ENCODE results near the gene KRTAP4-8. TPM values are rescaled to one million over a fixed set of nuclear protein-coding genes. Genes with fewer than 3 reads are reported as not detected.
"Not testable (repeated sequence)": the region's sequence is repeated elsewhere in the genome, so short reads cannot be mapped to it uniquely, and the experiment has no call there.

KRTAP4-8 gene
- total RNA-seq, 4 donors from 2014 or later, result not detected

DNA sequence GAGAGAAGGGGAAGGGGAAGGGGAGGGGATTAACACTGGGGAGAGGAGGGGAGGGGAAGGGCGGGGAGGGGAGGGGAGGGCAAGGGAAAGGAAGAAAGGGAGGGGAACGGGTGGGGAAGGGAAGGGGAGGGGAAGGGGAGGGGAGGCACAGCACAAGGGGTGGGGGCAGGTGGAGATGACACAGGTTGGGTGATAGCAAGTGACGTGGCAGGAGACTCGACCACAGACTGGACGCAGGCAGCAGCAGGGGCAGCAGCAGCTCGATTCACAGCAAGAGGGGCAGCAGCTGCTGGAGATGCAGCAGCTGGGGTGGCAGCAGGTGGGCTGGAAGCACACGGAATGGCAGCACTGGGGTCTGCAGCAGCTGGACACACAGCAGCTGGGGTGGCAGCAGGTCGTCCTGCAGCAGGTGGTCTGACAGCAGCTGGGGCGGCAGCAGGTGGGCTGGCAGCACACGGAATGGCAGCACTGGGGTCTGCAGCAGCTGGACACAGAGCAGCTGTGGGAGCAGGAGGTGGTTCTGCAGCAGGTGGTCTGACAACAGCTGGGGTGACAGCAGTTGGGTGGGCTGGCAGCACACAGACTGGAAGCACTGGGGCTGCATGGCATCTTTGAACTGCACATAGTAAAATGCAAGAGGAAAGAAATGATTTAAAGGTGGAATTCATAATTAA, 3.8 kb upstream of the KRTAP4-8 start, which contains the start of gene KRTAP4-16:
Gene KRTAP4-16 (minus strand): TSS at position 624 of the 674 bp plus-strand sequence. CDS start 0 bp downstream, at position 624.
- Histone ChIP-seq H3K27ac (no peak within 1 kb of the TSS), H3K36me3 (no peaks in the 10 kb centered on the region), H3K9me3 (no peaks in the 10 kb centered on the region), H3K4me3 (no peak within 1 kb of the TSS), H3K4me1 (no peaks in the 10 kb centered on the region), H3K27me3 (peaks cover 0 to 15% (median 0%) of the 10 kb centered on the region in 4 donors)
- TF ChIP-seq, protein P1, sequence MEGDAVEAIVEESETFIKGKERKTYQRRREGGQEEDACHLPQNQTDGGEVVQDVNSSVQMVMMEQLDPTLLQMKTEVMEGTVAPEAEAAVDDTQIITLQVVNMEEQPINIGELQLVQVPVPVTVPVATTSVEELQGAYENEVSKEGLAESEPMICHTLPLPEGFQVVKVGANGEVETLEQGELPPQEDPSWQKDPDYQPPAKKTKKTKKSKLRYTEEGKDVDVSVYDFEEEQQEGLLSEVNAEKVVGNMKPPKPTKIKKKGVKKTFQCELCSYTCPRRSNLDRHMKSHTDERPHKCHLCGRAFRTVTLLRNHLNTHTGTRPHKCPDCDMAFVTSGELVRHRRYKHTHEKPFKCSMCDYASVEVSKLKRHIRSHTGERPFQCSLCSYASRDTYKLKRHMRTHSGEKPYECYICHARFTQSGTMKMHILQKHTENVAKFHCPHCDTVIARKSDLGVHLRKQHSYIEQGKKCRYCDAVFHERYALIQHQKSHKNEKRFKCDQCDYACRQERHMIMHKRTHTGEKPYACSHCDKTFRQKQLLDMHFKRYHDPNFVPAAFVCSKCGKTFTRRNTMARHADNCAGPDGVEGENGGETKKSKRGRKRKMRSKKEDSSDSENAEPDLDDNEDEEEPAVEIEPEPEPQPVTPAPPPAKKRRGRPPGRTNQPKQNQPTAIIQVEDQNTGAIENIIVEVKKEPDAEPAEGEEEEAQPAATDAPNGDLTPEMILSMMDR (IDR thresholded peaks at IDR 0.05), result no peak
- no peak for TF ChIP-seq POLR2A (IDR thresholded peaks at IDR 0.05)
- DNase-seq, result no peak
- 49 to 76% methylated on average over 8 to 9 of the region's 10 CpGs for WGBS, 2 donors
- intact Hi-C loops (cut with DNase I), result no loop called here

DNA sequence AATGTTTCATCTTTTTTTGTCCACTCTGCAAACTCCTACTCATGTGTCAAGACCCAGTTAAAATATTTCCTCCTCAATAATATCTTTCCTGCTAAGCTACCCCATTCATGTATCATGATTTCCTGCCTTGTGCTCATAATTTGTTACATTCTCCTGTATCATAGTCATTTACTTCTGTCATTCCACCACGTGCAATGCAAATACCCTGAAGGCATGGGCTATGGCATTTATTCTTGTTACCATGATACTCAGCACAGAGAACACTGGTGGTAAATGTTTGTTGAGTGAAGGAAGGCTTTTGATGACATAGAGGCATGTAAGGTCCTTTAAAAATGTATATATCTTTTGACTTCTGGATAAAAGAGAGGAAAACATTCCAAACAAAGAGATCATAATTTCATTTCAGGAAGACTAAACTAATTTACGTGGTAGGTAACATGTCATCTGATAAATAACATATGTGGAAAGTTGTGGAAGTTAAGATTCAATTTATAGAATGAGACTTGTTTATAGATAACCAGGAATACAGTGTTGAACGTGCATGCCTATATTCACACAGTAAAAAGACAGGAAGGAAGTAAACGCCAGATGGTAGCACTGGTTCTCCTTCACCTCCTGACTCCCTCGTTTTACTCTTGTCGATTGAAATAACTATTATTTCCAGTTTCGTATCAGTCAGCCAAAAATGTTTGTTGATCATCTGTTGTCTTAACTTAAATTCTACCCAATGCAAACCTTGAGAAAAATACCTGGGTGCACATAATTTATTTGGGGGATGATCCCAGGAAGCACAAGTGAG, 1.9 kb upstream of the KRTAP4-8 start:
- H3K4me3 ChIP-seq; H3K9me3 ChIP-seq; H3K36me3 ChIP-seq; H3K27me3 ChIP-seq; intact Hi-C loops (cut with DNase I); H3K27ac ChIP-seq; H3K4me1 ChIP-seq; DNase-seq: not testable (repeated sequence)
- 45 to 58% methylated on average over 7 of the region's 7 CpGs for WGBS, 2 donors

DNA sequence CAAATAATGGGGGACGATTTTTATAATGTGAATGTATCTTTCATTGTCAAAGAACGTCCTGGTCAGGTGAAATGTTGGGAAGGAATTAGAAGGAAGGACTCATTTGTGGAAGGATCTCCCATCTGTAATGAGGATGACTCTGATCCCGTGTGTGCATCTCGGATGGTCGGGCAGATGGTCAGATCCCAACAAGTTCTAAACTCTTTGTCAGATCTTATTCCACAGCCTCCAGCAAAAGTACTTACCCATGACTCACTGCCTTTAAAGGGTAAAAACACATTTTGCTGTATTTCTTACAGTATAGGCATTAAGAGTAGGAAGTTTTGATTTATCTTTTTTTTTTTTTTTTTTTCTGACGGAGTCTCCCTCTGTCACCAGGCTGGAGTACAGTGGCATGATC, 539 bp upstream of the KRTAP4-8 start:
- no peaks in the 10 kb centered on the region for H3K36me3 ChIP-seq
- peaks cover 0 to 5% (median 0%) of the 10 kb centered on the region in 4 donors for H3K27me3 ChIP-seq
- H3K9me3 ChIP-seq, result no peaks in the 10 kb centered on the region
- TF ChIP-seq POLR2A (IDR thresholded peaks at IDR 0.05), result no peak
- TF ChIP-seq, protein P1 (IDR thresholded peaks at IDR 0.05), result no peak
- H3K27ac ChIP-seq, result no peak overlapping the region
- no peak overlapping the region for H3K4me3 ChIP-seq
- no peak for DNase-seq
- WGBS, 2 donors, result 41 to 45% methylated on average over 6 of the region's 6 CpGs
- intact Hi-C loops (cut with DNase I), result no loop called here
- H3K4me1 ChIP-seq, result no peaks in the 10 kb centered on the region

DNA sequence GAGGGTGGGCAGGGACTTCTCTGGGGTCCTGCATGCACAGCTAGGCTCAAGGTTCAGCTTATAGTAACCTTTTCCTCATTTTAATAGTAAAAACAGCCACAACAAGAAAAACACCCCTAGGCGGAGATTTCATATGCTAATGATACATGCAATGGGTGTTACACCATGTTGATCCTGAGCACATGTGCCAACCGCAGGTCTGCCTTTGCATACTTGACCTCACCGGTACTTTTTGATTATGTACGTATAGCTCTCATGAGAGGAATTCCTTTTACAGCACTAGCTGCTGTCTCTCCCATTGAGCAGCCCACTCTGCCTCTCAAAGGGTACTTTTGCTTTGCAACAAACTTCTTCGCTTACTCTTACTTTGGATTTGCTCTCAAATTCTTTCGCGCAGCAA, 1.9 kb downstream of the KRTAP4-8 start:
- Histone ChIP-seq H3K4me3 (no peak overlapping the region), H3K27me3 (peaks cover 0 to 5% (median 0%) of the 10 kb centered on the region in 4 donors), H3K9me3 (no peaks in the 10 kb centered on the region), H3K36me3 (no peaks in the 10 kb centered on the region), H3K27ac (no peak overlapping the region), H3K4me1 (no peaks in the 10 kb centered on the region)
- intact Hi-C loops (cut with DNase I), result no loop called here
- 89 to 90% methylated on average over 7 of the region's 7 CpGs for WGBS, 2 donors
- no peak for DNase-seq
- TF ChIP-seq, protein P1 (IDR thresholded peaks at IDR 0.05), result no peak
- no peak for TF ChIP-seq POLR2A (IDR thresholded peaks at IDR 0.05)

DNA sequence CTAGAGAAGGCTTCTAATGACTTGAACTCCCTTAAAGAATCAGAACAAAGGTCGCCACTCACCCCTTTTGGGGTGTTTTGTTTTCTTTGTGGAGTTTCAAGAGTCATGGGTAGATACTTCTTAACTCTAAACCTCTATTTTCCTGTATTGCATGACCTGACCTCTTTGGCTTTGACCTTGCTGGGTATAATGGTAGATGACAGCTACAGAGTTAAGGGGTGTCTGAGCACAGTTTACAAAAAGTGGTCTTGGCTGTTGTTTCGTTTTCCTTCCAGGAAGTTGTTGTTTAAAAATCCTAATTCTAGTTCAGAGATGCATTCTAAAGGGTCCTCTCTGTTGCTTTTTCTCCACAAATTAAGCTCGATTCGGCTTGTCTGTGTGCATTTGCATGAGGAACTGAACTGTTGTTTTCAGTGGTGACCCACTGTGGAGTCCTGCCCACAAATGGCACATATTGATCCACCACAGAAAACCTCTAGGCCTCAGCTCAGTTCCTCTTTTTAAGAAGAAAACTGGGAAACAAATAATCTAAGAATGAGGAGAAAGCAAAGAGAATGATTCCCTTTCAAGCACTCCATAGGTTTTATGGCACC, 9.1 kb downstream of the KRTAP4-8 start:
- H3K27ac ChIP-seq; H3K4me3 ChIP-seq; H3K4me1 ChIP-seq; DNase-seq; H3K9me3 ChIP-seq; H3K27me3 ChIP-seq; H3K36me3 ChIP-seq; intact Hi-C loops (cut with DNase I): not testable (repeated sequence)
- WGBS, 2 donors, result 48 to 56% methylated on average over 3 to 4 of the region's 4 CpGs

DNA sequence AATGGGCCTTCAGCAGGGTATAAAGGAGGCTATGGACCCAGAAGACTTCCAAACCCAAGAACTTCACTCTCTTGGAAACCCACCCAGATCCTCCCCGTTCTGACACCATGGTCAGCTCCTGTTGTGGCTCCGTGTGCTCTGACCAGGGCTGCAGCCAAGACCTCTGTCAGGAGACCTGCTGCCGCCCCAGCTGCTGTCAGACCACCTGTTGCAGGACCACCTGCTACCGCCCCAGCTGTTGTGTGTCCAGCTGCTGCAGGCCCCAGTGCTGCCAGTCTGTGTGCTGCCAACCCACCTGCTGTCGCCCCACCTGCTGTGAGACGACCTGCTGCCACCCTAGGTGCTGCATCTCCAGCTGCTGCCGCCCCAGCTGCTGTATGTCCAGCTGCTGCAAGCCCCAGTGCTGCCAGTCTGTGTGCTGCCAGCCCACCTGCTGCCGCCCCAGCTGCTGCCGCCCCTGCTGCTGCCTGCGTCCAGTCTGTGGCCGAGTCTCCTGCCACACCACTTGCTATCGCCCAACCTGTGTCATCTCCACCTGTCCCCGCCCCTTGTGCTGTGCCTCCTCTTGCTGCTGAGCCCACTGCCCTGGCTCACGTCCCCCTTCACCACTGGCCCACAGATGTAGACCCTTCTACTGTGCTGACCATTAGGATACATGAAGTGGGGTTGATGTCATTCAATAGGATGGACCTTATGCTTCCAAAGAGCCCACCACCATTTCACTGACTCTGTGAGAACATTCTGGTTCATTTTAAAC, 13.7 kb downstream of the KRTAP4-8 start, which contains the start of gene KRTAP4-7:
Gene KRTAP4-7 (plus strand): TSS at position 51 of the 757 bp plus-strand sequence. CDS start 57 bp downstream, at position 108.
- H3K4me3 ChIP-seq; intact Hi-C loops (cut with DNase I); H3K9me3 ChIP-seq; DNase-seq; H3K27ac ChIP-seq; H3K4me1 ChIP-seq; H3K36me3 ChIP-seq; H3K27me3 ChIP-seq: not testable (repeated sequence)
- 66 to 93% methylated on average over 7 to 9 of the region's 14 CpGs for WGBS, 2 donors

DNA sequence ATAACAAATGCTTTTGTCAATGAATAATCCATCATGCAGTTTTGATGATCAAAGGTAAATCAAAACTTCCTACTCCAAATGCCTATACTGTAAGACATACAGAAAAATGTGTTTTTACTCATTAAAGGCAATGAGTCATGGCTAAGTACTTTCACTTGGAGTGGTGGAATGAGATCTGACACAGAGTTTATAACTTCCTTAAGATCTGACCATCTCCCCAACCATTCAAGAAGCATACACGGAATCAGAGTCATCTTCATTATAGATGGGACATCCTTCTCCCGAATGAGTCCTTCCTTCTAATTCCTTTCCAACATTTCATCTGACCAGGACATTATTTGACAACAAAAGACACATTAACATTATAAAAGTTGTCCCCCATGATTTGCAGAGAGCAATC, 14.5 kb downstream of the KRTAP4-8 start:
- 30 to 52% methylated on average over 2 of the region's 2 CpGs for WGBS, 2 donors
- H3K9me3 ChIP-seq; intact Hi-C loops (cut with DNase I); DNase-seq; H3K4me3 ChIP-seq; H3K27me3 ChIP-seq; H3K4me1 ChIP-seq; H3K36me3 ChIP-seq; H3K27ac ChIP-seq: not testable (repeated sequence)
